ENCODE results near the gene TERB2. TPM values are rescaled to one million over a fixed set of nuclear protein-coding genes. Genes with fewer than 3 reads are reported as not detected.

The TERB2 gene
- polyA plus RNA-seq (not detected in 3 replicates), polyA minus RNA-seq (not detected in 3 replicates)
- not detected for polyA plus RNA-seq (2011; ENCODE audit: low read depth)
- not detected in 2 replicates for polyA plus RNA-seq (2011; cell fraction: cytosol; rRNA removed)
- not detected in 2 replicates for polyA plus RNA-seq (2011; cell fraction: nucleus; rRNA removed)
- not detected in 2 replicates for polyA plus RNA-seq (2012; ENCODE audit: low replicate concordance)
- polyA minus RNA-seq (2011; cell fraction: cytosol; rRNA and poly(A)+ RNA removed) = not detected
- polyA minus RNA-seq (2011; cell fraction: nucleus; rRNA and poly(A)+ RNA removed) = not detected in 2 replicates

- Histone ChIP-seq H3K27me3 (ENCODE audit: control insufficient read depth, extremely low read depth, insufficient read depth, low read length) (no peaks in the 10 kb centered on the region), H3K36me3 (ENCODE audit: control insufficient read depth in 2 of 2, extremely low read depth in 1 of 2, insufficient read depth in 2 of 2, low read length in 2 of 2) (no peaks in the 10 kb centered on the region), H3K27ac (ENCODE audit: control insufficient read depth, insufficient read depth, low read length) (no peak within 1 kb of the TSS), H4K20me1 (ENCODE audit: control insufficient read depth, extremely low read depth, insufficient read depth, low read length) (no peaks in the 10 kb centered on the region), H3K4me1 (ENCODE audit: control insufficient read depth, extremely low read depth, insufficient read depth, low read length) (no peaks in the 10 kb centered on the region), H3K4me2 (ENCODE audit: control insufficient read depth, extremely low read depth, insufficient read depth, low read depth, low read length) (no peak within 1 kb of the TSS), H3K9me3 (ENCODE audit: control insufficient read depth, low read depth, low read length) (no peaks in the 10 kb centered on the region), H3K9ac (ENCODE audit: control insufficient read depth, extremely low read depth, insufficient read depth, low read length) (no peak within 1 kb of the TSS), H3K79me2 (ENCODE audit: control insufficient read depth, insufficient read depth, low read length) (no peaks in the 10 kb centered on the region), H3K4me3 (ENCODE audit: control insufficient read depth in 2 of 3, extremely low read depth in 1 of 3, insufficient read depth in 2 of 3, low read depth in 1 of 3, low read length in 3 of 3) (no peak within 1 kb of the TSS), H3K9me1 (ENCODE audit: control insufficient read depth, extremely low read depth, insufficient read depth, low read length) (no peaks in the 10 kb centered on the region), H2AFZ (ENCODE audit: control insufficient read depth, low read length) (no peak within 1 kb of the TSS)
- no peak for TF ChIP-seq EZH2 (IDR thresholded peaks at IDR 0.05; ENCODE audit: low read length)
- no peak for TF ChIP-seq CTCF (optimal IDR thresholded peaks at IDR 0.05 in 1 of 3, IDR thresholded peaks at IDR 0.05 in 1 of 3, conservative IDR thresholded peaks at IDR 0.05 in 1 of 3; ENCODE audit: extremely low read depth in 1 of 3, insufficient read depth in 2 of 3, low read length in 3 of 3)
- FAIRE-seq = no peak
- dilution Hi-C loops (cut with MboI; ENCODE audit: extremely low pct_ligation_motif_present, low sequenced_read_pairs) = loop anchor here (25.0 kb wide), 1 partner anchor 94 kb away; no protein-coding TSS in a partner anchor
- DNase-seq (ENCODE audit: low read depth, low spot score) = no peak
Observed at GRCh38 chr15:44956388-44956787, at the start of gene TERB2. TERB2 (plus strand) TSS chr15:44956687; CDS start chr15:44956719, 32 bp downstream.

DNA sequence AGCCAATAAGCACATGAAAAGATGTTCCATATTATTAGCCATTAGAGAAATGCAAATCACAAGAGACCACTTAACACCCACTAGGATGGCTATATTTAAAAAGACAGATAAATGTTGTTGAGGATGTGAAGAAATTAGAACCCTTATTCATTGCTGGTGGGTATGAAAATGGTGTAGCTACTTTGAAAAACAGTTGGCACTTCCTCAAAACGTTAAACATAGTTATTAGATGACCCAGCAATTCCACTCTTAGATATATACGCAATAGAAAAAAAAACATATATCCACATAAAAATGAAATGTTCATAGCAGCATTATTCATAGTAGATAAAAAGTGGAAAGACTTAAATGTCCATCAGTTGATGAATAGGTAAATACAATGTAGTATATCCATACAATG, 47.1 kb upstream of the TERB2 start:
- dilution Hi-C loops (cut with MboI; ENCODE audit: extremely low pct_ligation_motif_present, low sequenced_read_pairs) = no loop called here
- Histone ChIP-seq H3K27me3 (ENCODE audit: control insufficient read depth, extremely low read depth, insufficient read depth, low read length) (no peaks in the 10 kb centered on the region), H4K20me1 (ENCODE audit: control insufficient read depth, extremely low read depth, insufficient read depth, low read length) (no peaks in the 10 kb centered on the region), H3K9ac (ENCODE audit: control insufficient read depth, extremely low read depth, insufficient read depth, low read length) (no peak overlapping the region), H3K36me3 (ENCODE audit: control insufficient read depth in 2 of 2, extremely low read depth in 1 of 2, insufficient read depth in 2 of 2, low read length in 2 of 2) (no peaks in the 10 kb centered on the region), H3K4me3 (ENCODE audit: control insufficient read depth in 2 of 3, extremely low read depth in 1 of 3, insufficient read depth in 2 of 3, low read depth in 1 of 3, low read length in 3 of 3) (no peak overlapping the region), H3K4me2 (ENCODE audit: control insufficient read depth, extremely low read depth, insufficient read depth, low read depth, low read length) (no peak overlapping the region), H2AFZ (ENCODE audit: control insufficient read depth, low read length) (no peak overlapping the region), H3K9me3 (ENCODE audit: control insufficient read depth, low read depth, low read length) (no peaks in the 10 kb centered on the region), H3K9me1 (ENCODE audit: control insufficient read depth, extremely low read depth, insufficient read depth, low read length) (no peaks in the 10 kb centered on the region), H3K79me2 (ENCODE audit: control insufficient read depth, insufficient read depth, low read length) (no peaks in the 10 kb centered on the region), H3K27ac (ENCODE audit: control insufficient read depth, insufficient read depth, low read length) (no peak overlapping the region), H3K4me1 (ENCODE audit: control insufficient read depth, extremely low read depth, insufficient read depth, low read length) (no peaks in the 10 kb centered on the region)
- no peak for FAIRE-seq
- TF ChIP-seq EZH2 (IDR thresholded peaks at IDR 0.05; ENCODE audit: low read length) (no peak), CTCF (optimal IDR thresholded peaks at IDR 0.05 in 1 of 3, IDR thresholded peaks at IDR 0.05 in 1 of 3, conservative IDR thresholded peaks at IDR 0.05 in 1 of 3; ENCODE audit: extremely low read depth in 1 of 3, insufficient read depth in 2 of 3, low read length in 3 of 3) (no peak)
- DNase-seq (ENCODE audit: low read depth, low spot score) = no peak
